ENCODE results near the gene FILIP1L.

FILIP1L gene

DNA sequence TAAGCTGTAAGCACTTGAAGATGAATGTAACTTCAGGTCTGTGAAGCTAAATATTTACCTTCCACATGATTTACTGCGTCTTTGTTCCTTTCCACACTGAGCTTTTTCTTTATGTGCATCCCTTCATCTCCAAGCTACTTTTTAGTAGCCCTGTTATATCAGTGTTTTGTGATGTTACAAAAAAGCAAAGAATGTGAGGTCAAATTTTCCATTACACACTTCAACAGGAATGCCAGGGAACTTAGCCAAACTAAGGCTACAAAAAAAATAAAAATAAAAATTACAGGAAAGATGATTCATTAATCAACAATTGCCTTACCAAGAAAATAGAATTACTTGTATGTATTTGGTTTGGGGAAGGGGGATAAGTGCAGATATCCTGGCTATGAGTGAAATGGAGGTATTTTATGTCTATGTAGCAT is 73.0 kb downstream of the FILIP1L start:
- H3K9ac ChIP-seq = no peak overlapping the region
- no peaks in the 10 kb centered on the region for H3K9me3 ChIP-seq (ENCODE audit: control insufficient read depth, low read length)
- no peak overlapping the region for H3K4me2 ChIP-seq (ENCODE audit: low read length)
- no peaks in the 10 kb centered on the region for H3K36me3 ChIP-seq (ENCODE audit: control insufficient read depth, insufficient read depth, low read length)
- TF ChIP-seq, protein P1, sequence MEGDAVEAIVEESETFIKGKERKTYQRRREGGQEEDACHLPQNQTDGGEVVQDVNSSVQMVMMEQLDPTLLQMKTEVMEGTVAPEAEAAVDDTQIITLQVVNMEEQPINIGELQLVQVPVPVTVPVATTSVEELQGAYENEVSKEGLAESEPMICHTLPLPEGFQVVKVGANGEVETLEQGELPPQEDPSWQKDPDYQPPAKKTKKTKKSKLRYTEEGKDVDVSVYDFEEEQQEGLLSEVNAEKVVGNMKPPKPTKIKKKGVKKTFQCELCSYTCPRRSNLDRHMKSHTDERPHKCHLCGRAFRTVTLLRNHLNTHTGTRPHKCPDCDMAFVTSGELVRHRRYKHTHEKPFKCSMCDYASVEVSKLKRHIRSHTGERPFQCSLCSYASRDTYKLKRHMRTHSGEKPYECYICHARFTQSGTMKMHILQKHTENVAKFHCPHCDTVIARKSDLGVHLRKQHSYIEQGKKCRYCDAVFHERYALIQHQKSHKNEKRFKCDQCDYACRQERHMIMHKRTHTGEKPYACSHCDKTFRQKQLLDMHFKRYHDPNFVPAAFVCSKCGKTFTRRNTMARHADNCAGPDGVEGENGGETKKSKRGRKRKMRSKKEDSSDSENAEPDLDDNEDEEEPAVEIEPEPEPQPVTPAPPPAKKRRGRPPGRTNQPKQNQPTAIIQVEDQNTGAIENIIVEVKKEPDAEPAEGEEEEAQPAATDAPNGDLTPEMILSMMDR (IDR thresholded peaks at IDR 0.05) = no peak
- peak overlapping the region; percentile 59 for H2AFZ ChIP-seq
- H3K27ac ChIP-seq = peak overlapping the region; percentile 92
- H3K79me2 ChIP-seq = no peaks in the 10 kb centered on the region
- H3K4me3 ChIP-seq (ENCODE audit: low read depth, low read length) = no peak overlapping the region
- peaks cover 31% of the 10 kb centered on the region for H3K4me1 ChIP-seq
- no peaks in the 10 kb centered on the region for H3K27me3 ChIP-seq (ENCODE audit: control insufficient read depth, insufficient read depth, low read length)

DNA sequence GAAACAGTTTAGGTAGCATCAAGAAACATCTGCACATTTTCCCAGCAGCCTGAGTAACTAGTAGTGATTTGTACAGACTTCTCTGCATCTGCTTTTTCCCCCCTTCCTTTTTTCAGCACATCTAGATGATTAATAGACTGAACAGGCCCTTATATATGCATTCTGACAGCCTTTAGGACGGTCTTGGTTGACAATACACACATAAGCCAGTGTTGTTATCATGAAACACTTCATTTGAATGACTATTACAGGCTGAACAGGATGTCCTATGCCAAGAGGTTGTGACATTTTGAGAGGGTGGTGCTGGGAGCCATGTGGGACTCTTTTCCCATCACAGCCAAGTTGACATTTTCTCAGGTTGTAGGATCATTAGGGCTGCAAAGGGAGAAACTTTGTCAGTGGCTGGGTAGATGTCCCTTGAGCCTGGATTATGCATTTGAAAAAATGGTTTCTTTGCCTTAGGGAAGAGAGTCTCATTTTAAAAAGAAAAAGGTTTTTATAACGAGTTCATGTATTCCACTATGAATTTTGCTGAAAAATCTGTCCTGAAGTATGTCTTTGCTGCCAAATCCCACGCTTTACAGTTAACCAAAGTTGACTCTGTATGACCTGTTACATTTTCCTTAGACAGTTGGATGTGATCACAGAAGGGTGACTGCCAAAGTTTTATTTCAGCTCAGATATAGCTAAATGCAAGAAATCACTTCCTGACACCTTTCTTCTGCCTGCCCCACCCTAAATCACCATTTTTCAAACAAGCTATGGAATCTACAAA is 73.7 kb downstream of the FILIP1L start:
- Histone ChIP-seq H3K4me3 (ENCODE audit: low read depth, low read length) (no peak overlapping the region), H3K36me3 (ENCODE audit: control insufficient read depth, insufficient read depth, low read length) (no peaks in the 10 kb centered on the region), H3K9ac (no peak overlapping the region), H3K27ac (peak overlapping the region; percentile 92), H3K4me2 (ENCODE audit: low read length) (no peak overlapping the region), H3K9me3 (ENCODE audit: control insufficient read depth, low read length) (no peaks in the 10 kb centered on the region), H3K27me3 (ENCODE audit: control insufficient read depth, insufficient read depth, low read length) (no peaks in the 10 kb centered on the region), H2AFZ (peak overlapping the region; percentile 59), H3K4me1 (peaks cover 25% of the 10 kb centered on the region), H3K79me2 (no peaks in the 10 kb centered on the region)
- TF ChIP-seq, protein P1 (IDR thresholded peaks at IDR 0.05) = no peak

DNA sequence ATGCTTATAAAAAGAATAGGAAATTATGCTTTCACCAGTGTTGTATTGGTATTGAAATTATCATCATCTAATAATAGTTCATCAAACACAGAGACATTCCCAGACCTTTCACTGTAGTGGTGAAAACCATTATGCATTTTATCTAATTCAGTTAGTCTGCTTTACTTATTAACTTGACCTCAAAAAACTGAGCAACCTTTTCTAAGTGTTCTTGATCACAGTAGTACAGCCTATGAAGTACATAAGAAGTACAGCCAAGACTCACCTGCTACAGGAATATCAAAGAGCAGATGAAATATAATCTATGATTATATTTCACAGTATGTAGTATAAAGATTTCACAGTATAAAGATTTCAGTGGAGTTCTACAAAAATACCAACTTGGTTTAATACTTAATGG is 75.2 kb downstream of the FILIP1L start:
- Histone ChIP-seq H2AFZ (no peak overlapping the region), H3K79me2 (no peaks in the 10 kb centered on the region), H3K9me3 (ENCODE audit: control insufficient read depth, low read length) (no peaks in the 10 kb centered on the region), H3K4me2 (ENCODE audit: low read length) (no peak overlapping the region), H3K9ac (no peak overlapping the region), H3K4me1 (peaks cover 22% of the 10 kb centered on the region), H3K27ac (no peak overlapping the region), H3K4me3 (ENCODE audit: low read depth, low read length) (no peak overlapping the region), H3K27me3 (ENCODE audit: control insufficient read depth, insufficient read depth, low read length) (no peaks in the 10 kb centered on the region), H3K36me3 (ENCODE audit: control insufficient read depth, insufficient read depth, low read length) (no peaks in the 10 kb centered on the region)
- TF ChIP-seq, protein P1 (IDR thresholded peaks at IDR 0.05) = no peak

DNA sequence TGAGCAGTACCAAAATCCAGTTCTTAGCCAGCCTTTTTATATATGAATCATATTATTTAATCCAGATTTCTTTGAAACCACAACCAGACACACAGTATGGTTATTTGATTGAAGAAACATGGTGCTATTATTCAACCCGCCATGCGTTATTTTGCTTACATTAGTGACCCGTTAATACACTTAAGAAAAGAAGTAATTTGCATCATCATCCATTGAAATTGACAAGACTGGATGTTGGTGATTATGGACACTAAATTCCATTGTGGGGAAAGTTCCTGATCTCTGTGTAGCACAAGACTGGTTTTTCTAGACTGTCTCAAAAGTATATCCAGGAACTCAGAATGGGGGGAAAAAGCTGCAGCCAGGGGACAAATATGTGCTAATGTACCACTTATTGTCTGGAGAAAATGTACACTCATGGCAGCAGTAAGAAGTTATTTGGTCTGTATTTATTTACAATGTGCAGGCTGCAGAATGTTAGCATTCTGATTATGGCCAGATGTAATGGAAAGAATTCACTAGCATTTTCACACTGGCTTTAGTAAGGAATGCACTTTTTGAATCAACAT is 80.3 kb downstream of the FILIP1L start:
- Histone ChIP-seq H3K9me3 (ENCODE audit: control insufficient read depth, low read length) (no peaks in the 10 kb centered on the region), H3K4me1 (peaks cover 8% of the 10 kb centered on the region), H3K9ac (no peak overlapping the region), H3K79me2 (no peaks in the 10 kb centered on the region), H3K27ac (no peak overlapping the region), H3K4me2 (ENCODE audit: low read length) (no peak overlapping the region), H3K27me3 (ENCODE audit: control insufficient read depth, insufficient read depth, low read length) (no peaks in the 10 kb centered on the region), H3K4me3 (ENCODE audit: low read depth, low read length) (no peak overlapping the region), H2AFZ (no peak overlapping the region), H3K36me3 (ENCODE audit: control insufficient read depth, insufficient read depth, low read length) (no peaks in the 10 kb centered on the region)
- TF ChIP-seq, protein P1 (IDR thresholded peaks at IDR 0.05) = no peak

All from parathyroid adenoma (tissue), 2 donors.